Stomach (tissue), 4 donors: ENCODE results near the gene SERPING1.

ENCODE experiments used
- CTCF ChIP-seq, 7 experiments: fragments of 450-650 bp in 4 of 7; fragments of 200-600 bp in 3 of 7; sonication (generic) in 3 of 7; IDR thresholded peaks; one replicate each; pipeline ENCODE4 v1.5.1; 2016 to 2019; ENCODE audit warnings: antibody characterized with exemption in 7 of 7, control low read depth in 2 of 7, mild to moderate bottlenecking in 1 of 7
- EP300 ChIP-seq: sonication (generic); formaldehyde crosslinking; IDR thresholded peaks from one replicate; pipeline ENCODE4 v1.6.1; 2017; ENCODE audit warnings: antibody characterized with exemption

GRCh38 chr11:57614234-57614772 lies 16.8 kb downstream of the SERPING1 start:
- TF ChIP-seq CTCF (IDR thresholded peaks at IDR 0.05) (no peak), EP300 (no peak)
